Activated CD4-positive, alpha-beta T cell treated with anti-CD3 and anti-CD28 coated beads, Interleukin-2, amount 50 U/mL, for 24 hours (primary cell): Measurements from ENCODE around the gene HEPHL1.
"Not testable (repeated sequence)": the region's sequence is repeated elsewhere in the genome, so short reads cannot be mapped to it uniquely, and the experiment has no call there.

Experiments used
- DNase-seq, 2 donors: peaks; one replicate each; pipeline ENCODE4 v3.0.0-alpha.2; 2020; ENCODE audit warnings: low read depth in 1 of 2, low spot score in 1 of 2

HEPHL1 gene

DNA sequence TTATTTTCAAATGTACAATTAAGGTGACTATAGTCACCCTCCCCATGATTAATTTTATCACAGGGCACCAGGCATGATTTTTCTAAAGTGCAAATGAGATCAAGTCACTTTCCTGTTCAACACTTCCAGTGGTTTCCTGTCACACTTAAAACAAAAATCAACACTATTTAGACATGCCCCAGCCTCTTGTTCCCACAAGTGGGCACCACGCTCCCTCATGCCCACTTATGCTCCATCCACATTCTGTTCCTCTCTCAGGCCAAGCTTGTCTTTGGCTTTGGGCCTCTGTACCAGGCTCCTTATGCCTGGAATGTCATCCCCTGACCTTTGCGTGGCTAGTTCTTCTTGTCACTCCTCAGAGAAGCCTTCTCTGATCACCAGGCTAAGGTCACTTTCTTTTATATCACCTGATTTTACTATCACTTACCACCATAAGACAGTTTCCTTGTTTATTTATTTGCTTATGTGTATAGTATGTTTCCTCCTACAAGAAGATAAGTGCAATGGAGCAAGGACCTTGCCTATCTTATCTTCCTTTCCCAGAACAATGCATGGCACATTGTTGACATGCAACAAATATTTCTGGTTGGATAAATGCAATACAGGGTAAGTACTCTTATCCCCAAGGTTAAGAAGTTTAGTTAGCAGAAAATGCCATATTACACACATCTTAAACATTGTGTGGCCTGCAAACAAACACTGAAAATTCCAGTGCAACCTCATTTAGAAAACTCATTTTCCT is 56.6 kb downstream of the HEPHL1 start:
- DNase-seq: no peak

GRCh38 chr11:94084164-94084563 is 63.0 kb downstream of the HEPHL1 start:
- DNase-seq: no peak

GRCh38 chr11:94088906-94089305 is 67.8 kb downstream of the HEPHL1 start:
- no peak for DNase-seq

DNA sequence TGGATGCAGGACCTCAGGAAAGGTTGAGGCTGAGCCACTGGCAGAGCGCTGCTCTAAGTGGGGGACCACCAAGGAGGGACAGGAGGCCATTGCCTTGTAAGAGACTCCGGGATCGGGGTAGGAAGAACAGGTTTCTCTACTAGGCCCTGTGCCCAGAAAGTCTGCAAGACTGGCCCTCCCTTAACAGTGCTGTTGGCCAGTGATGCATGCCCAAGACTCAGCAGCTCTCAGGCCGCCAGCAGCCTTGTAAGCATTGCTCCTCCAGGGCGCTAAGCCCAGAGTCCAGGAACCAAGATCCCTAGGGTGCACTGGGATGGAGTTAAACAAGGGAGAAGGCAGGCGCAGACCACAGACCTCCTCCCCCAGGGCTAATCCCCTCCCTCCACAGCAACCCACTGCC is 68.2 kb downstream of the HEPHL1 start:
- DNase-seq: no peak

DNA sequence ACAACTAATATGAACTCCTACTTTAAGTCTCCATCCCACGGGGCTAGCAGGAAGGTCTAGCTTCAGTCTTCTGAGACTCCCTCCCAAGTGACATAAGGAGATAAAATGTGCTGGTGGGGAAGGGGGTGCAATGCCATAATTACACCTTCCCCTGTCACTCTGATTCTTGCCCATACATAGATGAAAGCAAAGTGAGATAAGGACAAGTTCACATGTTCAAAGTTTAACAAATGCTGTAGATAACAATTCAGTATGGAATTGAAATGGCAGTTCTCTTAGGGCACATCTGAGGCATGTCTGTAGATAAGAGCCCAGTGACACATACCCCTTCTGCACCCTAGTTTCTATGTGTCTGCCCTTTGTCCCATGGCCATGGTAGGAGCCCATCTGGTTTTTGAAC is 69.2 kb downstream of the HEPHL1 start:
- DNase-seq: no peak

DNA sequence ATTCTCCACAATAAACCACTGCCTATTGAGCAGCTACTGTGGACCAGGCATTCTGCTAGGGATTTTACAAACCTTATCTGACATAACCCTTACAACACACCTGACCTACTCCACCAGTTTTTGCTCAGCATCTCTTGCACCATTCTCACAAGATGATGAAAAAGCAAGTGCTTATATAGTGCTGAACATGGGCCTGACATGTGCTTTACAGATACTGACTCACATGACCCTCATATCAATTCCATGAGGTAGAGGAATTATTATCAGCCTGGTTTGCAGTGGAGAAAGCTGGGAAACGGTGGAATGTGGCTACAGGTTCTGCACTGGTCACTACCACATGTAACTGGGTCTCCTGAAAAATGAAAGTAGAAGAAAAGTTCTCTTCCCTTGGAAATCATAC is 69.9 kb downstream of the HEPHL1 start:
- no peak for DNase-seq

GRCh38 chr11:94100253-94100652 is 79.1 kb downstream of the HEPHL1 start:
- DNase-seq: no peak

GRCh38 chr11:94103471-94103870 is 82.3 kb downstream of the HEPHL1 start:
- DNase-seq: no peak

DNA sequence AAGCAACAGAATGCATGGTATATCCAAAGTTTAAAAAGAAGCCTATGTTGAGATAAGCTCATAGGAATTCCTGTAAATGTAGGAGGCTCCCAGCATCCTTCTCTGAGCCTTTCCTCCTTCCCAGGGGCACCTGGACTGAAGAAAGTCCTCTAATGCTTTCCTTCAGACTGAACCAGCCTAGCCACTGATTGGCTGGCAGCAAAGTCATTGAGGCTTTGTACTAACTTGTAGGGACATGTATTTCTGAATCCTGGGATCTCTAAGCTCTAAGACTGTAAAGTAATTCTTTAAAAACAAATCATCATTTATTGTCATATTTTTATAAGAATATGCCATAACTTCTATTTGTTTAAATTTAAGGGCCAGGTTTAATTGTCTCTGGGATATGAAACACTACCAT is 83.6 kb downstream of the HEPHL1 start:
- no peak for DNase-seq

- no peak for DNase-seq
Measured at GRCh38 chr11:94106716-94107115, 85.6 kb downstream of the HEPHL1 start.

DNA sequence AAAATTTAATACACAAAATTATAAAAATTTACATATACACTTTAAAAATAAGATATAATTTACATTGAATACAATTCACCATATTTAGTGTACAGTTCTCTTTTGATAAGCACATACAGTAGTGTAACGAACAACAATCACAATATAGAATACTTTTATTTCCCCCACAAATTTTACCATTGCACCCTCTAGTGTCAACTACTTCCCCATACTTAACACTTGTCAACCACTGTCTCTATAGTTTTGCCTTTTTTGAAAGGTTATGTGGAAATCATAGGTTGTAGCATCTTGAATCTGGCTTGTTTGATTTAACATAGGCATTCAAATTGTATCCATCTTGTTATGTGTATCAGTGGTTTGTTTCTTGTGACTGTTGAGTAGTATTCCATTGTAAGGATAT is 86.2 kb downstream of the HEPHL1 start:
- DNase-seq: no peak

DNA sequence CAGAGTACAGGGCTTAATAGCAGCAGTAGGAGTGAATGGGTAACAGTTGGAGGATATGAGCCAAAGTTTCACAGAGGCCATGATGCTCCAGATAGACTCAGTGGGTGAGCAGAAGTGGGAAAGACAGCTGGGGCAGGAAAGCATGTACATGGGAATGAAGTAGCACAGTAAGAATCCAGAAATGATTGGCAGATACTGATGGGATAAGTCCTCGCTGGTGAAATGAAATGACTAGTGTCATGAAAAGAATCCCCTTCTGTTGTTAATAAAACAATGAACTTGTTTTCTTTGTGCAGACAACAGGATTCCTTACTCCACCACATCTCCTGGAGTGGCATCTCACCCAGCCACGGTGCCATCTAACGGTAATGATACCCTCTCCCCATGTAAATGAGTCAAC is 90.1 kb downstream of the HEPHL1 start:
- no peak for DNase-seq

GRCh38 chr11:94111660-94112059 is 90.5 kb downstream of the HEPHL1 start:
- no peak for DNase-seq

GRCh38 chr11:94112206-94112953 is 91.2 kb downstream of the HEPHL1 start:
- no peak for DNase-seq

- DNase-seq: no peak
Measured at GRCh38 chr11:94117197-94117574, 96.0 kb downstream of the HEPHL1 start.

DNA sequence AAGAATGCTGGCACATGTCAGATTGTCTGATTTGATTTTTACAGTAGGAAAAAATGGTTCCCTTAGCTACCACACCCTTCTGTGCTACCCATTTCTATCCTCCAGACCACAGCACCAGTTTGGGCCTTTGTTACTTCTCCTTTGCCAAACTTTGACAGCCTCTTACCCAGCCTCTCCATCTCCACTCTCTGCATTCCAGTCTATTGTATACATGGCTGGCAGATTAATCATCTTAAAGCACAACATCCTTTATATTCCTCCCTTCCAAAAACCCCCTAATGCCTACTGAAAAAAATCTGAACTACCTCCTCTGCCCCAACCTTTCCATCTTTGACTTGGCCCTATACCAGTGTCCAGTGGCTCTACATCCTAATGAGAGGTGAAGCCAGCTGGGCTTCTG is 96.7 kb downstream of the HEPHL1 start:
- no peak for DNase-seq

GRCh38 chr11:94119676-94120075 is 98.5 kb downstream of the HEPHL1 start:
- DNase-seq: not testable (repeated sequence)

DNA sequence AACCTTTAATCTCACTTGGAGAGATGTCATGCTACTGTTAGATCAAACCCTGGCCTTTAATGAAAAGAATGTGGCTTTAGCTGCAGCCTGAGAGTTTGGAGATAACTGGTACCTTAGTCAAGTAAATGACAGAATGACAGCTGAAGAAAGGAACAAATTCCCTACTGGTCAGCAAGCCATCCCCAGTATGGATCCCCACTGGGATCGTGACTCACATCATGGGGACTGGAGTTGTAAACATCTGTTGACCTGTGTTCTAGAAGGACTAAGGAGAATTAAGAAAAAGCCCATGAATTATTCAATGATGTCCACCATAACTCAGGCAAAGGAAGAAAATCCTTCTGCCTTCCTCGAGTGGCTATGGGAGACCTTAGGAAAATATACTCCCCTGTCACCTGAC is 99.4 kb downstream of the HEPHL1 start:
- not testable (repeated sequence) for DNase-seq

DNA sequence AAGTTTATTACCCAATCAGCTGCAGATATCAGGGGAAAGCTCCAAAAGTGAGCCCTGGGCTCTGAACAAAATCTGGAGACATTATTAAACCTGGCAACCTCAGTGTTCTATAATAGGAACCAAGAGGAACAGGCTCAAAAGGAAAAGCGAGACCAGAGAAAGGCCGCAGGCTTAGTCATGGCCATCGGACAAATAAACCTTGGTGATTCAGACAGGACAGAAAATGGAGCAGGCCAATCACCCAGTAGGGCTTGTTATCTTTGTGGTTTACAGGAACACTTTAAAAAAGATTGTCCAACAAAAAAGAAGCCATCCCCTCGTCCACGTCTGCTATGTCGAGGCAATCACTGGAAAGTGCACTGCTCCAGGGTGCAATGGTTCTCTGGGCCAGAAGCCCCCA is 99.8 kb downstream of the HEPHL1 start:
- DNase-seq: no peak

DNA sequence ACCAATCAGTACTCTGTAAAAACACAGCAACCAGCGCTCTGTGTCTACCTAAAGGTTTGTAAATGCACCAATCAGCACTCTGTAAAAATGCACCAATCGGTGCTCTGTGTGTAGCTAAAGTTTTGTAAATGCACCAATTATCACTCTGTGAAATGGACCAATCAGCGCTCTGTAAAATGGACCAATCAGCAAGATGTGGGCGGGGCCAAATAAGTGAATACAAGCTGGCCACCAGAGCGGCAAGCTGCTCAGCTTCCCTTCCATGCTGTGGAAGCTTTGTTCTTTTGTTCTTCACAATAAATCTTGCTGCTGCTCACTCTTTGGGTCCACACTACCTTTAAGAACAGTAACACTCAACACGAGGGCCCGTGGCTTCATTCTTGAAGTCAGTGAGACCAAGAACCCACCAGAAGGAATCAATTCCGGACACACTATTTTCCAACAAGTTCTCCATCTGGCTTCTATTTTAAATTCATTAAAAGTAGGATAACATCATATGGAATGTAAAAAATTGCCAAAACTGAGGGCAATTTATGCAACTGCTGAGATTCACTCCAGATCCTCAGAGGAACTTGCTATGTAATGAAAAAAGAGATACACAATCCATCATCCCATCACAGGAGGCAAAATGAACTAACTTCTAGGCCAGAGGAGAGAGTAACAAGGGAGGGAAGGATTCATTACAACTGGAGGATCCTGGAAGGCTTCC is 104.4 kb downstream of the HEPHL1 start:
- no peak for DNase-seq

DNA sequence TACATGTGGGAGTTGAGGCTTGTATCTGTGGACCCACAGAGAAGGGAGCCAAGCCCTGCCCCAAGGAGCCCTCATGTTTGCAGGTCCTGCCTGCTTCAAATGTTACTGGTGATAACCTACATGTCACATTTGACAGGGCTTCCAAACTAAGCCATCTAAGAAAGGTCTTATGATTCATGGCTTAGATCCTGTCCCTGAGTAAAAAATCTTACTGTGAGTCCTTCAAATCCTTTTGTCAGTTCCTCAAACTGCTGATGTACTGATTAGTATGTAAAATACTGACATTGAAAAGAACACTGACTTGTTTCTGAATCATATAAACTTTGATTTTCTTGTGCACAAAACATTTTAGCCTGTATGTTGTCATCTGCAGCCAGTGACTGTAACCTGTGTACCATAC is 106.5 kb downstream of the HEPHL1 start:
- no peak for DNase-seq

GRCh38 chr11:94128291-94128745 is 107.2 kb downstream of the HEPHL1 start:
- DNase-seq: peak in 1 of 2 donors; percentile 21
